GM18907 (cell line): ENCODE data around the gene FCN3.
"Not testable (repeated sequence)": the region's sequence is repeated elsewhere in the genome, so short reads cannot be mapped to it uniquely, and the experiment has no call there.

ENCODE experiments used
- ATAC-seq: cut with Tn5 transposase; IDR thresholded peaks from one replicate; pipeline ENCODE4 v1.9.1; 2021; ENCODE audit warnings: mild to moderate bottlenecking, moderate library complexity; ENCODE audit not compliant: unreplicated experiment

Gene FCN3

GRCh38 chr1:27400082-27400962, 25.7 kb upstream of the FCN3 start:
- no peak for ATAC-seq

DNA sequence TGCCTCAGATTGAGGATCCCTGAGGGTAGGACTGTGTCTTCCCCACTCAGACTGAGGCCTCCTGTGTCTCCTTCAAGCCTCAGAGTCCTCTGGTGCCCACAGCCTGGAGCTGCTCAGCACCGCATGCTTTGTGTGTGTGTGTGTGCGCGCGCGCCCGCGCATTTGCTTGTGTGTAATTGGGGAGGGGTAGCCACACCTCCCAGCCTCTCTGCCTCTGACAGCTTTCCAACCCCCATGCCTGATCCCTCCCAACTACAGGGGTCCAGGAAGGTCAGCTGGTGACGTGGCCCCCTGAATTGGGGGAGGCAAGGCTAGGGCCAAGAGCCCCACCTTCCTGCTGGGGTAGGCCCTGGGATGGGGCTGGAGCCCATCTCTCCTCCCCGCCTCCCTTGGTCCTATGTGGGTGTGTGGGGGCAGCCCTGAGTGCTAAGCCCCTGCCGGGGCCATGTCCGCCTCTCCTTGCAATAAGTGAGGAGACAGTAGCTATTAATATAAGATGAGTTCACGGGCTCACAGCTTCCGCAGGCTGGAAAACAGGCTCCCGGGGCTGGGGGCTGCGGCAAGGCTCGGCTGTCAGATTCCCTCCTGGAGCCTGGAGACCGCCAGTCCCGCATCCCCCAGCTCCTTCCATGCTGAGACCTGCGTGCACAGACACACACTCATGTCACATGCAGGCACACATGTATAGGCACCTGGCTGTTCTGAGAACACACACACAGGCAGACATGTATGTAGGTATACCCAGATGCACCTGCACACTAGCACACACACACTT, 24.8 kb upstream of the FCN3 start:
- ATAC-seq: no peak

GRCh38 chr1:27398405-27399149, 24.0 kb upstream of the FCN3 start:
- no peak for ATAC-seq

- ATAC-seq: no peak
Measured at GRCh38 chr1:27397749-27398148, 23.1 kb upstream of the FCN3 start.

- ATAC-seq: no peak
Measured at GRCh38 chr1:27397110-27397509, 22.5 kb upstream of the FCN3 start.

- ATAC-seq: no peak
Measured at GRCh38 chr1:27395441-27396195, 21.0 kb upstream of the FCN3 start.

DNA sequence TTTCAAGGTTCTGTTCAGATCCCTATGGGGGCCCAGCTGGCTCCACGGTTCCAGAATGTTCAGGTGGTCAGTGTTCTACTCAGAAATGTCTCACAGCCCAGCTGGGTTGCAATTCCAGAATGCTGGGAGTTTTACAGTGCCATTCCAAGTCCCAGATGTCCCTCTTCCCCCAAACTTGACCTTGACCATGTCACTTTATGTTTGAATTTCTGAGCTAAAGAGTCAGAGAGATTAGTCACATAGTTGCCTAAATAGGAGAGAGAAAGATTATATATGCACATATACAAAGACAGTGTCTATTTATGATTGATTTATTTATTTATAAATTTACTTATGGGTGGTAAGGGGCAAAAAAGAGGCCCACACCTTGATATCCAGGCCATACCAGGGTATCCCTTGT, 20.3 kb upstream of the FCN3 start:
- no peak for ATAC-seq

GRCh38 chr1:27394282-27394658, 19.6 kb upstream of the FCN3 start:
- no peak for ATAC-seq

- ATAC-seq: no peak
Measured at GRCh38 chr1:27393641-27394281, 19.1 kb upstream of the FCN3 start.

- ATAC-seq: no peak
Measured at GRCh38 chr1:27392778-27393635, 18.4 kb upstream of the FCN3 start.

DNA sequence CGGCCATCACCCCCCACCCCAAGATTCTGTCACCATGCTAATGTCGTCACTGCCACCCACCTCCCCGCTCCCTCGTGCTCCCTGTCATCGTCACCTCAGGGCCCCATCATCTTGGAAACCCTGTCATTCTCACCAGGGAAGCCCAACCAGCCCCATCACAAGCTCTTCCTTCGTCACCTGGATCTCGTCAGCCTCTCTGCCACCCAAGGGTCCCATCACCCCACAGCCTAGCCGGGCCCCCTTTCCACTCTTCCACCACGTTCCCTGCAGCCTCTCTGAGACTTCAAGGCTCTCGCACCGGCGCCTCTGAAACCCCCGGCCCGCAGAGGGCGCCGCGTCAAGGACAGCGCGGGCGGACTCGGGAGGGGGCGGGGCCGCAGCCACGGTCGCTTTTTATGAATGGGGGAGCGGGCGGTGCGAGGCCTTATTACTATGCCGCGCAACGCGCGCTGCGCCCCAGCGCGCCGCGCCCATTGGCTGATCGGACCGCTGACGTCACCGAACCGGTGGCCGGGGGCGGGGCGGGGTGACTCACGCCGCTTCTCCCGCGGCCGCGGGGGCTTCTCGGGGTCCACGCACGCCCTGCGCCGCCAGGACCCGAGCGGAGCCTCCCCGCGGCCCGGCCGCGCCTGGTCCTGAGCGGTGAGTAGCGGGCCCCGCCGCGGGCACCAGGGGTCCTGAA, 17.6 kb upstream of the FCN3 start, which contains the start of gene GPR3:
Gene GPR3 (plus strand): TSS at position 527 of the 682 bp plus-strand sequence. CDS start 1,177 bp downstream, outside the sequence.
- ATAC-seq: peak; percentile 69

DNA sequence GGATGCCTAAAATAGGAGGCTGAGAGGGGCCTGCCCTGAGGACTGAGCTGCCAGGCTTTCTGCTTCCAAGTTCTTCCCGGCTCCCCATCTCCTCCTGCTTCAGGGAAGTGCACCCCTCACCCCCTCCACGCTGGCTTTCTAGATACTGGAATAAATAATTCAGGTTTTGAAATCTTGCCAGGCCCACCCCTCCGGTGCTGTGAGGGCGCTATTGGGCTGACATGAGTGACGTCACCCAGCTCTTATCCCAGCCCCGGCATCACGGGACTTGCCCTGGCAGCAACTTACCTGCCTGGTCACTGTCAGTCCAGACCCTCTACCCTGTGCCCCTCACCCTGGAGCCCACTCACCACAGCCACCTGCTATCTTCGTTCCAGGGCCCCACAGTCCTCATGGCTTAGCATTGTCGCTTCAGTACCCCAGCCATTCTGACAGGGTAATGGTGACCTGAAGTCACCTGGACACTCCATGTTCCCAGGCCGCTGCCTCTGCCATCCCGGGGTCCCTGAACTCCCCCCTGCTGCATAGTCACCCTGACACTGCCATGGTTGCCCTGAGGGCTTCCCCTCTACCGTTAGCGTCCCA, 17.0 kb upstream of the FCN3 start:
- ATAC-seq: no peak

DNA sequence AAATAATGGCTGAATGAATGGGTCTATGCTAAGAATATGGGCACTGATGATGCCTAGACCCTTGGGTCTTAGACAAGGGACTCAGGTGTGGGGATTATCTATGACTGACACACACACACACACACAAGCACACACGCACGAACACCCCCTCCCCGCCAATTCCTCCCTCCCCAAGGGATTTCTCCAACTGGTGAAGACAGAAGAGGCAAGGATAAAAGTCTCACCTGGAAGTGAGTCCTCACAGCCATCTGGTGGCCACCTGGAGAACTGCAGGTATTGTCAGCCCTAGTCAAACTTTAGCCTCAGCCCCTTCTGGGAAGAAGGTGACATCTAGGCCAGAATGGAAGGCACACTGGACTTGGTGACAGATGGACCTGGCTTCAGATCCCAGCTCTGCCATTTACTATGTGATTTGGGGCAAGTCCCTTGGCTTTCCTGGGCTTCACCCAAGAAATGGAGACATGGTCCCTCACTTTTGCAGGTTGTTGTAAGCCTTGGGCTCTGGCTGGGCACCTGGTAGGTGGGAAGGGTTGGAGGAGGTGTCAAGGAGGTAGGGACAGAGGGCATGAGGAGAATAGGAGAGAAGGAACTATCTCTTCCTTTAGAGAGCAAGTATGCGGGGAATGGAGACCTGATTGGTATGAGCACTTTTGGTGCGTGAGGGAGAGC, 13.8 kb upstream of the FCN3 start:
- no peak for ATAC-seq

DNA sequence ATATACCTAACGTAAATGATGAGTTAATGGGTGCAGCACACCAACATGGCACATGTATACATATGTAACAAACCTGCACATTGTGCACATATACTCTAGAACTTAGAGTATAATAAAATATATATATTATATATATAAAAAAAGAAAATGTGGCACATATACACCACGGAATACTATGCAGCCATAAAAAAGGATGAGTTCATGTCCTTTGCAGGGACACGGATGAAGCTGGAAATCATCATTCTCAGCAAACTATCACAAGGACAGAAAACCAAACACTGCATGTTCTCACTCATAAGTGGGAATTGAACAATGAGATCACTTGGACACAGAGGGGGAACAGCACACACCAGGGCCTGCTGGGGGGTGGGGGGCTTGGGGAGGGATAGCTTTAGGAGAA, 10.2 kb upstream of the FCN3 start:
- not testable (repeated sequence) for ATAC-seq

- no peak for ATAC-seq
Measured at GRCh38 chr1:27383661-27384060, 9.0 kb upstream of the FCN3 start.

DNA sequence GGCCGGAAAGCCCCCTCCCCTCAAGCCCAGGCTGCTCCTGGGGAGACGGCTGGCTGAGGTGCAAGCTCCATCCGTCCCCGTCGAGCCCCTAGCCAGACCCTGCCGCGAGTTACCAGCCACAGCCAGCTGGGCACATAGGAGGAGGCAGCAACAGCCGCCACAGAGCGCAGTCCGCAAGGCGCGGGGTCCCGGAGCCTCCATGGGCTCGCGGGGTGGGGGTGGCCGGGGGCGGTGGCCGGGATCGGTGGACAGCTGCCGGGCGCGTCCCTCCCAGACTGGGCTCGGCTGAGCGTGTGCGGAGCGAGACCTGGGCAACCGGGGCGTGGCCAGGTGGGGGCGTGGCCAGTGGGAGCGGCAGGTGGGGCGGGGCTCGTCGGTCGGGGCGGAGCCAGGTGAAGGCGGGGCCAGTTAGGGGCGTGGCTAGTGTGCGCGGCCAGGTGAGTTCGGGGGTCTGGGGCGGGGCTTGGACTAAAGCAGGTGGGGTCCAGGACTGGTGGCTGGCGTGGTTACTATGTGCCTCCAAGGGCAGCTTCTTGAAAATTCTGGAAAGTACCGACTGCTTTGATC, 8.5 kb upstream of the FCN3 start, which contains the start of gene CD164L2:
Gene CD164L2 (minus strand): TSS at position 295 of the 567 bp plus-strand sequence. CDS start 94 bp downstream, at position 201.
- ATAC-seq: no peak
